Psoas muscle (tissue), 8 donors: Measurements from ENCODE around the gene KIRREL3. TPM values are rescaled to one million over a fixed set of nuclear protein-coding genes. Genes with fewer than 3 reads are reported as not detected.

Experiments used
- ATAC-seq, 4 donors: fragments of 200-7000 bp; cut with Tn5 transposase; one replicate each; pipeline ENCODE4 v1.9.1; 2020; ENCODE audit warnings: moderate library complexity in 3 of 4, mild to moderate bottlenecking in 2 of 4
- DNase-seq, 2 donors: peaks; one replicate each; pipeline ENCODE4 v3.0.0-alpha.2; 2020
- H3K27ac ChIP-seq: fragments of 200-600 bp; one replicate; pipeline ENCODE4 v1.8.0; 2022
- H3K27me3 ChIP-seq, 3 donors: fragments of 200-600 bp in 1 of 3; one replicate each; pipeline versions ENCODE4 v1.6.1 to v1.8.0; 2013 to 2022; ENCODE audit warnings: low read length in 2 of 3, mild to moderate bottlenecking in 2 of 3, moderate library complexity in 1 of 3; ENCODE audit not compliant: insufficient read depth in 3 of 3
- H3K36me3 ChIP-seq, 2 donors: fragments of 200-600 bp in 1 of 2; one replicate each; pipeline versions ENCODE4 v1.6.1 to v1.8.0; 2013 to 2022; ENCODE audit warnings: low read depth in 1 of 2, mild to moderate bottlenecking in 1 of 2, moderate library complexity in 1 of 2; ENCODE audit not compliant: insufficient read depth in 1 of 2
- H3K4me1 ChIP-seq: fragments of 200-600 bp; one replicate; pipeline ENCODE4 v1.8.0; 2022
- H3K4me3 ChIP-seq: fragments of 200-600 bp; one replicate; pipeline ENCODE4 v1.8.0; 2022; ENCODE audit warnings: mild to moderate bottlenecking
- H3K9me3 ChIP-seq: fragments of 200-600 bp; one replicate; pipeline ENCODE4 v1.8.0; 2022
- WGBS, 3 donors: extraction: QIAGEN DNeasy Blood & Tissue Kit; methylation state at CpG; one replicate each; pipeline versions ENCODE4 v1.1.6 to v1.1.7; 2013; 5-methylcytosine and 5-hydroxymethylcytosine counted together
- intact Hi-C, 2 donors: fragments of 100-400 bp; cut with DNase I; formaldehyde crosslinking; loops; one replicate each; pipeline versions ENCODE4 v1.11.0 to v1.14.2; 2022
- polyA plus RNA-seq, 3 donors: library from polyadenylated mRNA; stranded (reverse); fragments of 200-250 nt; gene quantifications; one replicate each; pipeline ENCODE4 v1.2.3, GENCODE V29; 2013
- total RNA-seq, 4 donors: library from RNA; stranded (reverse); fragmentation: NEBNext Ultra II Directional in 2 of 4; extraction: Animal tissue kit (Norgen Biotek cat#: 25700) in 2 of 4; gene quantifications; one replicate each; pipeline versions ENCODE4 v1.2.1 to v1.2.4, GENCODE V29; 2021 to 2023
- TF ChIP-seq, protein P1 (sequence below): fragments of 200-600 bp; IDR thresholded peaks from one replicate; pipeline ENCODE4 v1.8.0; 2022; ENCODE audit warnings: antibody characterized with exemption
- donor health status: healthy with polysubstance abuse.
- donor health status: DM: no; HTN: no; CAD: no; lungs with moderate emphysema.
- donor health status: Bipolar disorder and iron deficiency.
- donor health status: healthy.
- donor health status: DM: yes; HTN: yes; CAD: no.
- donor health status: DM: no; HTN: no; CAD: no.
- donor health status: DM: no; HTN: no; CAD: no.
- donor health status: DM: yes; HTN: yes; CAD: no.

KIRREL3 gene
- total and polyA plus RNA-seq, 7 donors, result 0.04 TPM; not detected in 6

DNA sequence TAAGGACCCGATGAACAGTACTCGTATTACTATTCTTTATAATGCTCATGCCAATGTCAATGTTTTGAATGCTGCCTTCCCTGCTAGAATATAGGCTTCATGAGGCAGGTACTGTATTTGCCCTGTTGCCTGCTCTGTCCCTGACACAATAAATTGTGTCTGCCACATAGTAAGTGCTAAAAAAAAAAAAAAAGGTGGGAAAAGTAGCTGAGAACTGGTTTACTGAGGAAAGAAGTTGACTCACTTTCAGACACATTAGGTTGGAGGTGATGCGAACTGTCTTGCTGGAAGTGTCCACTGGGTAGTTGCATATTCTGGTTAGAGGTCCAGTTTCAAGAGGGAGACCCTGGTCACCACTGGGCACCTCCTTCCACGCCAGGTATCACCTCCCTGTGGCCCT, 255.9 kb downstream of the KIRREL3 start:
- intact Hi-C loops, result no loop called here
- no peaks in the 10 kb centered on the region for H3K36me3 ChIP-seq
- no peaks in the 10 kb centered on the region for H3K9me3 ChIP-seq
- no peak for ATAC-seq
- WGBS, 3 donors, result 85 to 86% (median 86%) methylated on average over 4 of the region's 4 CpGs
- TF ChIP-seq, protein P1, sequence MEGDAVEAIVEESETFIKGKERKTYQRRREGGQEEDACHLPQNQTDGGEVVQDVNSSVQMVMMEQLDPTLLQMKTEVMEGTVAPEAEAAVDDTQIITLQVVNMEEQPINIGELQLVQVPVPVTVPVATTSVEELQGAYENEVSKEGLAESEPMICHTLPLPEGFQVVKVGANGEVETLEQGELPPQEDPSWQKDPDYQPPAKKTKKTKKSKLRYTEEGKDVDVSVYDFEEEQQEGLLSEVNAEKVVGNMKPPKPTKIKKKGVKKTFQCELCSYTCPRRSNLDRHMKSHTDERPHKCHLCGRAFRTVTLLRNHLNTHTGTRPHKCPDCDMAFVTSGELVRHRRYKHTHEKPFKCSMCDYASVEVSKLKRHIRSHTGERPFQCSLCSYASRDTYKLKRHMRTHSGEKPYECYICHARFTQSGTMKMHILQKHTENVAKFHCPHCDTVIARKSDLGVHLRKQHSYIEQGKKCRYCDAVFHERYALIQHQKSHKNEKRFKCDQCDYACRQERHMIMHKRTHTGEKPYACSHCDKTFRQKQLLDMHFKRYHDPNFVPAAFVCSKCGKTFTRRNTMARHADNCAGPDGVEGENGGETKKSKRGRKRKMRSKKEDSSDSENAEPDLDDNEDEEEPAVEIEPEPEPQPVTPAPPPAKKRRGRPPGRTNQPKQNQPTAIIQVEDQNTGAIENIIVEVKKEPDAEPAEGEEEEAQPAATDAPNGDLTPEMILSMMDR, result no peak
- no peak overlapping the region for H3K4me3 ChIP-seq
- DNase-seq, result no peak
- H3K27me3 ChIP-seq, result no peaks in the 10 kb centered on the region
- no peaks in the 10 kb centered on the region for H3K4me1 ChIP-seq
- no peak overlapping the region for H3K27ac ChIP-seq

DNA sequence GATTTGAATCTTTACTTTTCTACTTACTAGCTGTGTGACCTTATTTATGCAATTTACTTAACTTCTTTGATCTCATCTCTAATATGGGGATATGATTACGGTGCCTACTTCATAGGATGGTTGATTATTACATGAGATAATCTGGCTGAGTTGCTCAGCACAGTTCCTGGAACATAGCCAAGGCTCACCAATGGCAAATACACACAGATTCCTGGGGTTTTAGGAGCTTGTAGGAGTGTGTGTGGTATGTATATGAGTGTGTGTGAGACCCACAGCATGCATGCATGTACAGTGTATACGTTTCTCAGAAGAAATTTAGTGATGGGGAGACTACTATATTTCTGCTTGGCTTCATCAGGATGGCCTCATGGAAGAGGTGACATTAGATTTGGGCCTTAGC, 256.9 kb downstream of the KIRREL3 start:
- ATAC-seq, result no peak
- DNase-seq, result no peak
- WGBS, 3 donors, result 77 to 88% (median 85%) methylated on average over 2 of the region's 2 CpGs
- Histone ChIP-seq H3K4me1 (no peaks in the 10 kb centered on the region), H3K36me3 (no peaks in the 10 kb centered on the region), H3K27me3 (no peaks in the 10 kb centered on the region), H3K27ac (no peak overlapping the region), H3K4me3 (no peak overlapping the region), H3K9me3 (no peaks in the 10 kb centered on the region)
- TF ChIP-seq, protein P1, result no peak
- intact Hi-C loops, result no loop called here

DNA sequence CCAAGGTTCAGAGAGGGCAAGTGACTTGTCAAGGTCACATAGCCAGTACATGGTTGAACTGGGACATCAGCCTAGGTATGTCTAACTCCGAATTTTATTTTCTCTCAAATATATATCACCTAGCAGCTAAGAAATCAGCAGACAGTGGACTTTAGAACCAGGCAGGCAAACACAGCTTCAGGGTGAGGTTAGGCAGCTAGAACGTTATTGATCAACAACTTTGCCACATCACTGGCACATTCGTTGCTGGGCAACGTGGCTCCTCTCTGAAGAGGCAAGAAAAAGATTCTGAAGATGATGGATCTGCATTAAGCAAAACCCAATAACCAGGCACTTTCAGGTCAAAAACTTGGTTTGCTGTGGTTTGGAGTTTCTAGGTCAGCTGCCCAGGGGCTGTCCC, 258.0 kb downstream of the KIRREL3 start:
- Histone ChIP-seq H3K27me3 (no peaks in the 10 kb centered on the region), H3K36me3 (no peaks in the 10 kb centered on the region), H3K4me1 (no peaks in the 10 kb centered on the region), H3K27ac (no peak overlapping the region), H3K9me3 (no peaks in the 10 kb centered on the region), H3K4me3 (no peak overlapping the region)
- DNase-seq (no peak), ATAC-seq (no peak)
- WGBS, 3 donors, result 77 to 92% (median 87%) methylated on average over 4 of the region's 4 CpGs
- TF ChIP-seq, protein P1, result no peak
- intact Hi-C loops, result no loop called here

DNA sequence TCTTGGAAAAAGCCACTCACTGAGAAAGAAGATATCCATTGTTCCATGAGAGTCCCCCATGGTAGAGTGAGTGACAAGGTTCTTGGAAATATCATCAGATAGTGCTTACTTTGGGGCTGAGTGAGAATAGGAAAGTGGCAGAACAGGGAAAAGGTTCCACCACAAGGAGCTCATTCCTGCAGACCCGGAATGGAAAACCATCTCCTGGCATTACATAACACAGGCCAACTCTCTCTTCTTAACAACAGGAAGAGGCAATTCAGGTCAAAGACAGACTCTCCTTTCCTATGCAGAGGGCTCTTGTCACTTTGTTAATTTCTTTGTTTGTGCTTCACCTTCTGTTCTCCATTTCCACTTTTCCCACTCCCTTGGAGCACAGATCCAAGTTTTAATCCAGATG, 259.7 kb downstream of the KIRREL3 start:
- Histone ChIP-seq H3K4me3 (no peak overlapping the region), H3K4me1 (no peaks in the 10 kb centered on the region), H3K27me3 (peaks cover 0 to 1% (median 0%) of the 10 kb centered on the region in 3 donors), H3K27ac (no peak overlapping the region), H3K9me3 (no peaks in the 10 kb centered on the region), H3K36me3 (no peaks in the 10 kb centered on the region)
- WGBS, 3 donors, result 67 to 73% (median 70%) methylated on average over 1 of the region's 1 CpG
- TF ChIP-seq, protein P1, result no peak
- ATAC-seq, result no peak
- intact Hi-C loops, result no loop called here
- no peak for DNase-seq

DNA sequence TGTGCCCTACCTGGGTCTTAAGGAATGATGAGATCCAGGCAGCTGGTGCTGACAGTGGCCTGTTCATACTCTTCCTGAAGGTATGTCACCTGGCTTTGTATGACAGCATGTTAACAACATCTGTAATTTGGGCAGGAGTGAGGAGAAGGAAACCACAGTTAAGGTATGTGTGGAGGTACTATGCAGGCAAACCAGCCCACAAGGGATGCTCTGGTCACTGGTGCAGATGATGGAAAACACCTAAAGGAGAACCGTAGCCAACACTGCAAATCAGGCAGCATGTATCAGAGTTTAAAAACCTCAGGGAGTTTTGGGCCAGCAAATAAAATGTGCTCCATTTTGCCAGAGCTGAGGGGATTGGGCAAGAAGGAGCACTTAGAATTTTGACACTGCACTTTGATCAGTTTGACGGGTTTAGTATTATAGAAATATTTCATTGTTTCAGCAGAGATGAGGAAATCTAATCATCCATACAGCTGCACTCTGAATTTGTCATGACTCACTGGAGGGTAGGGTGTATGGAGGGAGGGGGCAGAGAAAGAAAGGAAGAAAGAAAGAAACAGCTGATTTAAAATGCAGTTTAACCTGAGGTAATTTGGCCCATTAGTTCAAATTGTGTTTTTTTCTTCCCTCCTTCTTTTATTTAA, 260.9 kb downstream of the KIRREL3 start:
- Histone ChIP-seq H3K4me3 (no peak overlapping the region), H3K9me3 (no peaks in the 10 kb centered on the region), H3K36me3 (no peaks in the 10 kb centered on the region), H3K27me3 (peaks cover 0 to 1% (median 0%) of the 10 kb centered on the region in 3 donors), H3K4me1 (no peaks in the 10 kb centered on the region), H3K27ac (no peak overlapping the region)
- WGBS, 3 donors, result 65 to 80% (median 75%) methylated on average over 2 of the region's 2 CpGs
- TF ChIP-seq, protein P1, result no peak
- ATAC-seq (no peak), DNase-seq (no peak)
- intact Hi-C loops, result no loop called here
